Progenitor cell of endocrine pancreas (in vitro differentiated cells): ENCODE results near the gene PRRC2B. TPM values are rescaled to one million over a fixed set of nuclear protein-coding genes. Genes with fewer than 3 reads are reported as not detected.

Source experiments
- DNase-seq: peaks from one replicate; pipeline ENCODE4 v3.0.0; 2021; ENCODE audit warnings: low spot score; ENCODE audit not compliant: unreplicated experiment
- H3K27ac Mint-ChIP-seq: 2 replicates; pipeline ENCODE4 v1.8.0; 2021; ENCODE audit warnings: mild to moderate bottlenecking, moderate library complexity, mixed read lengths
- H3K27me3 Mint-ChIP-seq: 2 replicates; pipeline ENCODE4 v1.8.0; 2021; ENCODE audit warnings: mixed read lengths
- H3K36me3 Mint-ChIP-seq: 2 replicates; pipeline ENCODE4 v1.8.0; 2022; ENCODE audit warnings: mixed read lengths; ENCODE audit not compliant: insufficient read depth
- H3K4me1 Mint-ChIP-seq: 2 replicates; pipeline ENCODE4 v1.8.0; 2021; ENCODE audit warnings: low read depth, mixed read lengths
- H3K4me3 Mint-ChIP-seq: 2 replicates; pipeline ENCODE4 v1.8.0; 2021; ENCODE audit warnings: low read depth, mild to moderate bottlenecking, moderate library complexity, mixed read lengths
- H3K9me3 Mint-ChIP-seq: 2 replicates; pipeline ENCODE4 v1.8.0; 2021; ENCODE audit warnings: low read depth, mixed read lengths
- total RNA-seq: library from RNA; stranded (reverse); gene quantifications from 2 replicates; pipeline ENCODE4 v1.2.1, GENCODE V29; 2021
- TF ChIP-seq, protein P1 (sequence below): fragments of 200-600 bp; sonication (generic); IDR thresholded peaks from one replicate; pipeline ENCODE4 v1.5.0; 2021; ENCODE audit warnings: antibody characterized with exemption, mild to moderate bottlenecking; ENCODE audit not compliant: unreplicated experiment

PRRC2B gene
- total RNA-seq, 1 donor from 2014 or later, result 460 TPM

DNA sequence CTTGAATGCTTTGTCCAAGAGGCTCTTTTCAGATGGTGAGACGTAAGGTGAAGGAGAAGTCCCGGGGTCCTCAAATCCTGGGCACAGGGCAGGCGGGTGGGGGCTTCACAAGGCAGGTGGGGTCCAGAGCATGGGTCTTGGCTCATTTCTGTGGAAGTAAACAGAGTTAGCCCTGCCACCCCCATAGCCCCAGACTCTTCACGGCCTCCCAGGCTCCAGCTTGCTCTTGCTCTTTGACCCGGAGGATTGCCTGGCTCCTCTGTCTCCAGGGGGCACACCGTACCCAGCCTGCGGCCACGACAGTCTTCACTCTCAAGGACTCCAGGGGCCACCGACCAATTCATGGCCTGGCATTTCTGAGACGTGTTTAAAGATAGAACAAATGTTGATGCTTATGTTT is 80.0 kb downstream of the PRRC2B start:
- no peak for DNase-seq
- H3K27ac Mint-ChIP-seq, result peak overlapping the region; percentile 92
- no peaks in the 10 kb centered on the region for H3K9me3 Mint-ChIP-seq
- H3K4me1 Mint-ChIP-seq, result peaks cover 11% of the 10 kb centered on the region
- TF ChIP-seq, protein P1, sequence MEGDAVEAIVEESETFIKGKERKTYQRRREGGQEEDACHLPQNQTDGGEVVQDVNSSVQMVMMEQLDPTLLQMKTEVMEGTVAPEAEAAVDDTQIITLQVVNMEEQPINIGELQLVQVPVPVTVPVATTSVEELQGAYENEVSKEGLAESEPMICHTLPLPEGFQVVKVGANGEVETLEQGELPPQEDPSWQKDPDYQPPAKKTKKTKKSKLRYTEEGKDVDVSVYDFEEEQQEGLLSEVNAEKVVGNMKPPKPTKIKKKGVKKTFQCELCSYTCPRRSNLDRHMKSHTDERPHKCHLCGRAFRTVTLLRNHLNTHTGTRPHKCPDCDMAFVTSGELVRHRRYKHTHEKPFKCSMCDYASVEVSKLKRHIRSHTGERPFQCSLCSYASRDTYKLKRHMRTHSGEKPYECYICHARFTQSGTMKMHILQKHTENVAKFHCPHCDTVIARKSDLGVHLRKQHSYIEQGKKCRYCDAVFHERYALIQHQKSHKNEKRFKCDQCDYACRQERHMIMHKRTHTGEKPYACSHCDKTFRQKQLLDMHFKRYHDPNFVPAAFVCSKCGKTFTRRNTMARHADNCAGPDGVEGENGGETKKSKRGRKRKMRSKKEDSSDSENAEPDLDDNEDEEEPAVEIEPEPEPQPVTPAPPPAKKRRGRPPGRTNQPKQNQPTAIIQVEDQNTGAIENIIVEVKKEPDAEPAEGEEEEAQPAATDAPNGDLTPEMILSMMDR, result no peak
- H3K36me3 Mint-ChIP-seq, result peaks cover 39% of the 10 kb centered on the region
- no peak overlapping the region for H3K4me3 Mint-ChIP-seq
- no peaks in the 10 kb centered on the region for H3K27me3 Mint-ChIP-seq

DNA sequence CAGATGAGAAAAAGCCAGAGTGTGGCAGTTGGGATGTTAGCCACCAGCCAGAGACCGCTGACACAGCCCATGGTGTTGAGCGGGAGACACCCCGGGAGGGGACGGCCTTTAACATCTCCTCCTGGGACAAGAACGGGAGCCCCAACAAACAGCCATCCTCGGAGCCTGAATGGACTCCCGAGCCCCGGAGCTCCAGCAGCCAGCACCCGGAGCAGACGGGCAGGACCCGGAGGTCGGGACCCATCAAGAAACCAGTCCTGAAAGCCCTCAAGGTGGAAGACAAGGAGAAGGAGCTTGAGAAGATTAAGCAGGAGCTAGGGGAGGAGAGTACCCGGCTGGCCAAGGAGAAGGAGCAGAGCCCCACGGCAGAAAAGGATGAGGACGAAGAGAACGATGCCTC is 80.8 kb downstream of the PRRC2B start:
- H3K36me3 Mint-ChIP-seq, result peaks cover 38% of the 10 kb centered on the region
- DNase-seq, result no peak
- H3K4me3 Mint-ChIP-seq, result no peak overlapping the region
- H3K27me3 Mint-ChIP-seq, result no peaks in the 10 kb centered on the region
- H3K9me3 Mint-ChIP-seq, result no peaks in the 10 kb centered on the region
- peaks cover 11% of the 10 kb centered on the region for H3K4me1 Mint-ChIP-seq
- TF ChIP-seq, protein P1, result no peak
- peak overlapping the region; percentile 71 for H3K27ac Mint-ChIP-seq

DNA sequence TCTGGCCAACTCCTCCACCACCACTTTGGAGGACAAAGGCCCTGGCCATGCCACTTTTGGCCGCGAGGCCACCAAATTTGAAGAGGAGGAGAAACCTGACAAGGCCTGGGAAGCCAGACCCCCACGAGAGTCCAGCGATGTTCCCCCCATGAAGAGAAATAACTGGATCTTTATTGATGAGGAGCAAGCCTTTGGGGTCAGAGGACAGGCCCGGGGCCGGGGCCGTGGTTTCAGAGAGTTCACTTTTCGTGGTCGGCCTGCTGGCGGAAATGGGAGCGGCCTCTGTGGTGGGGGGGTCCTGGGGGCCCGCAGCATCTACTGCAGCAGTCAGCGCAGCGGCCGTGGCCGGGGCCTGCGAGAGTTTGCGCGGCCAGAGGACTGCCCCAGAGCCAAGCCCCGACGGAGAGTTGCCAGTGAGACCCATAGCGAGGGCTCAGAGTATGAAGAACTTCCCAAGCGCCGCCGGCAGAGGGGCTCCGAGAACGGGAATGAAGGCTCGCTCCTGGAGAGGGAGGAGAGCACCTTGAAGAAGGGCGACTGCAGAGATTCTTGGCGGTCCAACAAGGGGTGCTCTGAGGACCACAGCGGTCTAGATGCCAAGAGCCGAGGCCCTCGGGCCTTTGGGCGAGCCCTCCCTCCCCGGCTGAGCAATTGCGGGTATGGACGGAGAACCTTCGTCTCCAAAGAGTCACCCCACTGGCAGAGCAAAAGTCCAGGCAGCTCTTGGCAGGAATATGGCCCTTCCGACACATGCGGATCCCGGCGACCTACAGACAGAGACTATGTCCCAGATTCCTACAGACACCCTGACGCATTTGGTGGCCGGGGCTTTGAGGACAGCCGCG is 81.4 kb downstream of the PRRC2B start:
- DNase-seq, result no peak
- TF ChIP-seq, protein P1, result no peak
- peaks cover 33% of the 10 kb centered on the region for H3K36me3 Mint-ChIP-seq
- peaks cover 11% of the 10 kb centered on the region for H3K4me1 Mint-ChIP-seq
- H3K9me3 Mint-ChIP-seq, result no peaks in the 10 kb centered on the region
- no peak overlapping the region for H3K4me3 Mint-ChIP-seq
- H3K27ac Mint-ChIP-seq, result peak overlapping the region; percentile 77
- no peaks in the 10 kb centered on the region for H3K27me3 Mint-ChIP-seq

DNA sequence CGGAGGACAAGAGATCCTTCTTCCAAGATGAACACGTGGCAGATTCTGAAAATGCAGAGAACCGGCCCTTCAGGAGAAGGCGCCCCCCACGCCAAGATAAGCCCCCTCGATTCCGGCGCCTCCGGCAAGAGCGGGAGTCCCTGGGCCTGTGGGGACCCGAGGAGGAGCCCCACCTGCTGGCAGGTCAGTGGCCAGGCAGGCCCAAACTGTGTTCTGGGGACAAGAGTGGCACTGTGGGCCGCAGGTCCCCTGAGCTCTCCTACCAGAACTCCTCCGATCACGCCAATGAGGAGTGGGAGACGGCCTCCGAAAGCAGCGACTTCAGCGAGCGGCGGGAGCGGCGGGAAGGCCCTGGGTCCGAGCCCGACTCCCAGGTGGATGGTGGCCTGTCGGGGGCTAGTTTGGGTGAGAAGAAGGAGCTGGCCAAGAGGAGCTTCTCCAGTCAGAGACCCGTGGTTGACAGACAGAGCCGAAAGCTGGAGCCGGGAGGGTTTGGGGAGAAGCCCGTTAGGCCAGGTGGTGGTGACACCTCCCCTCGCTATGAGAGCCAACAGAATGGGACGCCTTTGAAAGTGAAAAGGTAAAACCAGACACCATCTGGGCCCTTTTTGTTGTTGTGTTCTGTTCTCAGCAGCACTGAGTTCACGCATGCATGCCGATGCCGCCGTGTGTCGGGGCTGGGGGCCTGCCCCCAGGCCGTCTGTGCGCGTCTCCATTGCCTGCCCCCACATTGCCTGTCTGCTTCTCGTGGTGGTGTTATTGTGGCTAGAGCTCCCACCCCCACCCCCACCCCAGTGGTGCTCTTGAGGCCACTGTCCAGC is 82.3 kb downstream of the PRRC2B start:
- Mint-ChIP-seq H3K9me3 (no peaks in the 10 kb centered on the region), H3K4me3 (no peak overlapping the region), H3K27me3 (no peaks in the 10 kb centered on the region), H3K4me1 (peaks cover 11% of the 10 kb centered on the region), H3K27ac (peak overlapping the region; percentile 77), H3K36me3 (peaks cover 28% of the 10 kb centered on the region)
- DNase-seq, result no peak
- TF ChIP-seq, protein P1, result peak; percentile 45

DNA sequence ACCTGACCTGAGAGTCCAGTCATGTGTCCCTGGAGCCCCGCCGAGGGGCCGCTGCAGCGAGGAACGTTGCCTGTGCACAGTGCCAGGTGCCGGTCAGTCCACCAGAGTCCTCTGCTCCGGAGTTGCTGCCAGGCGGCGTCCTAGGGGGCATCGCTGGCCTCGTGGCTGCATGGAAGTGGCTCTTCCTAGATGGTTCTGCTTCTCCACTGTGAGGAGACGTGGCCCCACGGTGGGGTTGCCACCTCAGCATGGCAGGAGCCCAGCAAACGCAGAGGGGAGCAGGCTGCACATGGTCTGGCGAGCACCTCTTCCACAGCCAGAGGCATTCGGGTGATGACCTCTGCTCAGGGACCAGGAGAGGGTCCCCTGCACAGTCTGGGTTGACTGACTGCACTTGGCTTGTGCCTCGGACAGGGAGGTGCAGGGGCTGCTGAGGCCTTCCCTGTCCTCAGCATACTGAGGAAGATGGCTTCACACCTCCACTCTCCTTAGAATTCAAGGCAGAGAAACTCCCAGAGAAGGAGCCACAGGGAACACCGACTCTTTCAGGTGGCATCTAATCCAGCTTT is 83.0 kb downstream of the PRRC2B start:
- Mint-ChIP-seq H3K9me3 (no peaks in the 10 kb centered on the region), H3K4me3 (no peak overlapping the region), H3K27me3 (no peaks in the 10 kb centered on the region), H3K36me3 (peaks cover 25% of the 10 kb centered on the region), H3K27ac (no peak overlapping the region), H3K4me1 (peaks cover 11% of the 10 kb centered on the region)
- DNase-seq, result no peak
- TF ChIP-seq, protein P1, result no peak
